Thoracic aorta (tissue), 2 donors: ENCODE results near the gene IER3IP1. TPM values are rescaled to one million over a fixed set of nuclear protein-coding genes. Genes with fewer than 3 reads are reported as not detected.

ENCODE experiments used
- ATAC-seq: fragments of 150-250 bp; one replicate; pipeline ENCODE4 v1.8.0; 2017; ENCODE audit warnings: low read depth; ENCODE audit not compliant: insufficient number of reproducible peaks, low FRiP score
- DNase-seq: peaks from one replicate; pipeline ENCODE4 v3.0.0-alpha.2; 2020; ENCODE audit warnings: low spot score
- H3K27ac ChIP-seq, 2 donors: fragments of 200-600 bp; sonication (generic); 1 replicate in 1 of 2; 2 replicates in 1 of 2; pipeline ENCODE4 v1.5.1; 2016; ENCODE audit warnings: mild to moderate bottlenecking in 2 of 2, moderate library complexity in 2 of 2
- H3K27me3 ChIP-seq: fragments of 200-600 bp; sonication (generic); replicated peaks from 2 replicates; pipeline ENCODE4 v1.6.0; 2016; ENCODE audit warnings: mild to moderate bottlenecking; ENCODE audit not compliant: insufficient read depth
- H3K36me3 ChIP-seq: fragments of 200-600 bp; sonication (generic); one replicate; pipeline ENCODE4 v1.5.1; 2016
- H3K4me1 ChIP-seq, 2 donors: fragments of 200-600 bp; sonication (generic); 1 replicate in 1 of 2; 2 replicates in 1 of 2; pipeline versions ENCODE4 v1.5.1 to v1.6.0; 2016; ENCODE audit warnings: low read depth in 2 of 2, mild to moderate bottlenecking in 1 of 2; ENCODE audit not compliant: control insufficient read depth in 1 of 2
- H3K4me3 ChIP-seq: fragments of 200-600 bp; sonication (generic); 2 replicates; pipeline ENCODE4 v1.5.1; 2016; ENCODE audit warnings: mild to moderate bottlenecking
- H3K9me3 ChIP-seq: fragments of 200-600 bp; sonication (generic); 2 replicates; pipeline ENCODE4 v1.5.1; 2016
- CTCF ChIP-seq: fragments of 200-600 bp; sonication (generic); IDR thresholded peaks from one replicate; pipeline ENCODE4 v1.5.1; 2019; ENCODE audit warnings: antibody characterized with exemption
- total RNA-seq, 2 donors: library from RNA; depleted of rRNA; stranded (reverse); fragments of >200 nt; gene quantifications; one replicate each; pipeline versions ENCODE4 v1.1.0 to v1.2.3, GENCODE V29; 2016

IER3IP1 gene
- total RNA-seq, 2 donors from 2014 or later: 9.1 to 10.3 TPM

- no peak for TF ChIP-seq CTCF
- DNase-seq: no peak
- Histone ChIP-seq H3K4me1 (peaks cover 3 to 11% of the 10 kb centered on the region in 2 donors), H3K27ac (no peak overlapping the region), H3K36me3 (no peaks in the 10 kb centered on the region), H3K4me3 (no peak overlapping the region), H3K9me3 (no peaks in the 10 kb centered on the region), H3K27me3 (no peaks in the 10 kb centered on the region)
- ATAC-seq: no peak
Observed at GRCh38 chr18:47143899-47144485, 32.2 kb downstream of the IER3IP1 start.

GRCh38 chr18:47143153-47143552, 33.0 kb downstream of the IER3IP1 start:
- H3K27ac ChIP-seq: no peak overlapping the region
- no peaks in the 10 kb centered on the region for H3K9me3 ChIP-seq
- ATAC-seq (no peak), DNase-seq (no peak)
- H3K4me1 ChIP-seq: peaks cover 0 to 7% of the 10 kb centered on the region in 2 donors
- no peaks in the 10 kb centered on the region for H3K36me3 ChIP-seq
- no peak for TF ChIP-seq CTCF
- H3K27me3 ChIP-seq: no peaks in the 10 kb centered on the region
- no peak overlapping the region for H3K4me3 ChIP-seq

GRCh38 chr18:47141289-47141688, 34.9 kb downstream of the IER3IP1 start:
- peaks cover 0 to 7% of the 10 kb centered on the region in 2 donors for H3K4me1 ChIP-seq
- DNase-seq (no peak), ATAC-seq (no peak)
- H3K27ac ChIP-seq: no peak overlapping the region
- no peaks in the 10 kb centered on the region for H3K36me3 ChIP-seq
- H3K9me3 ChIP-seq: no peaks in the 10 kb centered on the region
- no peak for TF ChIP-seq CTCF
- no peak overlapping the region for H3K4me3 ChIP-seq
- H3K27me3 ChIP-seq: no peaks in the 10 kb centered on the region

DNA sequence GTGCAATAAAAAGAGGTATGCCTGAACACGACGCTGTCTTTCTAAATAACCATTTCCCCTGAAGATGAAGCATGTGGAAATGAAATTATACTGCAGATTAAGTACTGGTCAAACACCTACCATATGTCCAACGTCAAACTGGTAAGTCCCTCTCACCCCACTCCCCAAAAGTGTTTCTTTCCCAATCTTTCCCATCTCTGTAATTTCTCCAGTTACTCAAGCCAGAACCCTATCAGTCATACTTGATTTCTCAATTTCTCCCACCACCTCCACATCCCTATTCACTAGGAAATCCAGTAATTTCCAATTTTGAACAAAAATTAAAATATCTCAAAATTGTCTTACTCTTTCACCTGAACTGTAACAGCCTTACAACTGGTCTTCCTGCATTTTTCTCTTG, 55.0 kb downstream of the IER3IP1 start:
- Histone ChIP-seq H3K9me3 (no peaks in the 10 kb centered on the region), H3K36me3 (peaks cover 4% of the 10 kb centered on the region), H3K27me3 (no peaks in the 10 kb centered on the region), H3K27ac (no peak overlapping the region), H3K4me1 (no peaks in the 10 kb centered on the region), H3K4me3 (no peak overlapping the region)
- no peak for DNase-seq
- no peak for TF ChIP-seq CTCF
- ATAC-seq: no peak

DNA sequence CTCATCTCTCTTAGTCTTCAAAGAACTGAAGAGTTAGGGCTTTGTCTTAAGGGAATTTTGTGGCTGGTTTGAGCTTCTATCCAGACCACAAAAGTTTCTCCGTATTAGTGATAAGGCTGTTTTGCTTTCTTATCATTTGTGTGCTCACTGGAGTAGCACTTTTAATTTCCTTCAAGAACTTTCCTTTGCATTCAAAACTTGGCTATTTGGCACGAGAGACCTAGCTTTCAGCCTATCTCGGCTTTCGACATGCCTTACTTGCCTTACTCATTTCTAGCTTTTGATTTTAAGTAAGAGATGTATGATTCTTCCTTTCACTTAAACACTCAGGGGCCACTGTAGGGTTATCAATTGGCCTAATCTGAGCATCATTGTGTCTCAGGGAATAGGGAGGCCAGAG, 55.7 kb downstream of the IER3IP1 start:
- Histone ChIP-seq H3K27me3 (no peaks in the 10 kb centered on the region), H3K4me1 (no peaks in the 10 kb centered on the region), H3K9me3 (no peaks in the 10 kb centered on the region), H3K36me3 (peaks cover 4% of the 10 kb centered on the region), H3K4me3 (no peak overlapping the region), H3K27ac (no peak overlapping the region)
- DNase-seq (no peak), ATAC-seq (no peak)
- TF ChIP-seq CTCF: no peak
